SK-N-SH treated with all-trans-retinoic acid at 6 μM for 48 hours (cell line): ENCODE measurements around the gene OR10A3.

Experiments
- ZNF70 ChIP-seq: fragments of 450-650 bp; formaldehyde crosslinking; IDR thresholded peaks from 2 replicates; pipeline ENCODE4 v1.5.0; 2020; ENCODE audit warnings: mild to moderate bottlenecking, moderate library complexity
- ZNF8 ChIP-seq: fragments of 450-650 bp; formaldehyde crosslinking; IDR thresholded peaks from 2 replicates; pipeline ENCODE4 v1.5.0; 2020; ENCODE audit warnings: mild to moderate bottlenecking, moderate library complexity
- TF ChIP-seq, protein P1 (sequence below): fragments of 250-450 bp; sonication (Bioruptor Pico); IDR thresholded peaks from 2 replicates; pipeline ENCODE4 v1.5.0; 2020; ENCODE audit warnings: mild to moderate bottlenecking, moderate library complexity

DNA sequence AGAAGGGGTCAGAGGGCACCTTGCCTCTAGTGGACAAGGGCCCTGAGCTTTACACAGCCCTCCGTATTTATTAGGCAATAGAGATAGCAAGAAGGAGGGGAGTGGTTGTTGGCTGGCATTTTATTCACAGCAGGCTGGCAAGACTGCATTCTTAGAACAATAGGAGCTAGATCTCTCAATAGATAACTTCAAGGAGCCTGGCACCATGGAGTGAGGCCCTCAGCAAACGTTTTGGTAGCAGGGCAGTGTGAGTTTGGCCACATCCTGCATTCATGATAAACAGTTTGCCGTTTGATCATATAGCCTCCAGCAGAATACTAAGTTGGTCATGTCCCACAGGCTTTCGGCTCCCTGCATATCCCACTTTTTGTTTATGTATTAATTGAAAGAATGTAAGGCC lies 42.1 kb downstream of the OR10A3 start:
- TF ChIP-seq ZNF8 (CRISPR knock-in tag): no peak
- TF ChIP-seq ZNF70 (CRISPR knock-in tag): no peak
- TF ChIP-seq, protein P1, sequence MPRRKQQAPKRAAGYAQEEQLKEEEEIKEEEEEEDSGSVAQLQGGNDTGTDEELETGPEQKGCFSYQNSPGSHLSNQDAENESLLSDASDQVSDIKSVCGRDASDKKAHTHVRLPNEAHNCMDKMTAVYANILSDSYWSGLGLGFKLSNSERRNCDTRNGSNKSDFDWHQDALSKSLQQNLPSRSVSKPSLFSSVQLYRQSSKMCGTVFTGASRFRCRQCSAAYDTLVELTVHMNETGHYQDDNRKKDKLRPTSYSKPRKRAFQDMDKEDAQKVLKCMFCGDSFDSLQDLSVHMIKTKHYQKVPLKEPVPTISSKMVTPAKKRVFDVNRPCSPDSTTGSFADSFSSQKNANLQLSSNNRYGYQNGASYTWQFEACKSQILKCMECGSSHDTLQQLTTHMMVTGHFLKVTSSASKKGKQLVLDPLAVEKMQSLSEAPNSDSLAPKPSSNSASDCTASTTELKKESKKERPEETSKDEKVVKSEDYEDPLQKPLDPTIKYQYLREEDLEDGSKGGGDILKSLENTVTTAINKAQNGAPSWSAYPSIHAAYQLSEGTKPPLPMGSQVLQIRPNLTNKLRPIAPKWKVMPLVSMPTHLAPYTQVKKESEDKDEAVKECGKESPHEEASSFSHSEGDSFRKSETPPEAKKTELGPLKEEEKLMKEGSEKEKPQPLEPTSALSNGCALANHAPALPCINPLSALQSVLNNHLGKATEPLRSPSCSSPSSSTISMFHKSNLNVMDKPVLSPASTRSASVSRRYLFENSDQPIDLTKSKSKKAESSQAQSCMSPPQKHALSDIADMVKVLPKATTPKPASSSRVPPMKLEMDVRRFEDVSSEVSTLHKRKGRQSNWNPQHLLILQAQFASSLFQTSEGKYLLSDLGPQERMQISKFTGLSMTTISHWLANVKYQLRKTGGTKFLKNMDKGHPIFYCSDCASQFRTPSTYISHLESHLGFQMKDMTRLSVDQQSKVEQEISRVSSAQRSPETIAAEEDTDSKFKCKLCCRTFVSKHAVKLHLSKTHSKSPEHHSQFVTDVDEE (CRISPR knock-in tag): no peak
